Parathyroid adenoma (tissue), 2 donors: Measurements from ENCODE around the gene PRSS22.

ENCODE experiments used
- H2AFZ ChIP-seq: fragments of 300-600 bp; sonication (generic); one replicate; pipeline ENCODE4 v1.7.0; 2017; ENCODE audit warnings: antibody characterized with exemption, mild to moderate bottlenecking
- H3K27ac ChIP-seq: fragments of 300-600 bp; sonication (generic); one replicate; pipeline ENCODE4 v1.7.0; 2017
- H3K27me3 ChIP-seq: fragments of 300-600 bp; sonication (generic); one replicate; pipeline ENCODE4 v1.7.0; 2017; ENCODE audit warnings: low read length; ENCODE audit not compliant: control insufficient read depth, insufficient read depth
- H3K36me3 ChIP-seq: fragments of 300-600 bp; sonication (generic); one replicate; pipeline ENCODE4 v1.7.0; 2017; ENCODE audit warnings: low read length; ENCODE audit not compliant: control insufficient read depth, insufficient read depth
- H3K4me1 ChIP-seq: fragments of 300-600 bp; sonication (generic); one replicate; pipeline ENCODE4 v1.7.0; 2017; ENCODE audit warnings: control low read depth
- H3K4me2 ChIP-seq: fragments of 300-600 bp; sonication (generic); one replicate; pipeline ENCODE4 v1.7.0; 2017; ENCODE audit warnings: low read length
- H3K4me3 ChIP-seq: fragments of 300-600 bp; sonication (generic); one replicate; pipeline ENCODE4 v1.7.0; 2017; ENCODE audit warnings: low read depth, low read length
- H3K79me2 ChIP-seq: fragments of 300-600 bp; sonication (generic); one replicate; pipeline ENCODE4 v1.7.0; 2017; ENCODE audit warnings: control low read depth
- H3K9ac ChIP-seq: fragments of 300-600 bp; sonication (generic); one replicate; pipeline ENCODE4 v1.7.0; 2017; ENCODE audit warnings: mild to moderate bottlenecking
- H3K9me3 ChIP-seq: fragments of 300-600 bp; sonication (generic); one replicate; pipeline ENCODE4 v1.7.0; 2017; ENCODE audit warnings: low read length; ENCODE audit not compliant: control insufficient read depth
- TF ChIP-seq, protein P1 (sequence below): fragments of 300-600 bp; sonication (generic); IDR thresholded peaks from one replicate; pipeline ENCODE4 v1.7.0; 2017; ENCODE audit warnings: antibody characterized with exemption, mild to moderate bottlenecking
- donor health status: primary hyperparathyroidism.

The PRSS22 gene

GRCh38 chr16:2833776-2834175 lies 24.2 kb downstream of the PRSS22 start:
- Histone ChIP-seq H3K4me3 (no peak overlapping the region), H3K4me2 (no peak overlapping the region), H3K27me3 (no peaks in the 10 kb centered on the region), H3K4me1 (peaks cover 20% of the 10 kb centered on the region), H3K9ac (no peak overlapping the region), H2AFZ (no peak overlapping the region), H3K79me2 (peaks cover 2% of the 10 kb centered on the region), H3K27ac (no peak overlapping the region), H3K36me3 (no peaks in the 10 kb centered on the region), H3K9me3 (no peaks in the 10 kb centered on the region)
- TF ChIP-seq, protein P1, sequence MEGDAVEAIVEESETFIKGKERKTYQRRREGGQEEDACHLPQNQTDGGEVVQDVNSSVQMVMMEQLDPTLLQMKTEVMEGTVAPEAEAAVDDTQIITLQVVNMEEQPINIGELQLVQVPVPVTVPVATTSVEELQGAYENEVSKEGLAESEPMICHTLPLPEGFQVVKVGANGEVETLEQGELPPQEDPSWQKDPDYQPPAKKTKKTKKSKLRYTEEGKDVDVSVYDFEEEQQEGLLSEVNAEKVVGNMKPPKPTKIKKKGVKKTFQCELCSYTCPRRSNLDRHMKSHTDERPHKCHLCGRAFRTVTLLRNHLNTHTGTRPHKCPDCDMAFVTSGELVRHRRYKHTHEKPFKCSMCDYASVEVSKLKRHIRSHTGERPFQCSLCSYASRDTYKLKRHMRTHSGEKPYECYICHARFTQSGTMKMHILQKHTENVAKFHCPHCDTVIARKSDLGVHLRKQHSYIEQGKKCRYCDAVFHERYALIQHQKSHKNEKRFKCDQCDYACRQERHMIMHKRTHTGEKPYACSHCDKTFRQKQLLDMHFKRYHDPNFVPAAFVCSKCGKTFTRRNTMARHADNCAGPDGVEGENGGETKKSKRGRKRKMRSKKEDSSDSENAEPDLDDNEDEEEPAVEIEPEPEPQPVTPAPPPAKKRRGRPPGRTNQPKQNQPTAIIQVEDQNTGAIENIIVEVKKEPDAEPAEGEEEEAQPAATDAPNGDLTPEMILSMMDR = no peak

- Histone ChIP-seq H3K27ac (no peak overlapping the region), H3K27me3 (no peaks in the 10 kb centered on the region), H3K9ac (no peak overlapping the region)
Observed at GRCh38 chr16:2831203-2831602, 26.8 kb downstream of the PRSS22 start.

GRCh38 chr16:2830355-2830695 lies 27.6 kb downstream of the PRSS22 start:
- H3K27me3 ChIP-seq = no peaks in the 10 kb centered on the region
- H3K9ac ChIP-seq = peak overlapping the region; percentile 59

More at GRCh38 chr16:2831203-2831602, 26.8 kb downstream of the PRSS22 start:
- Histone ChIP-seq H2AFZ (no peak overlapping the region), H3K4me3 (no peak overlapping the region), H3K4me2 (peak overlapping the region; percentile 62), H3K4me1 (peaks cover 20% of the 10 kb centered on the region), H3K9me3 (no peaks in the 10 kb centered on the region), H3K79me2 (peaks cover 2% of the 10 kb centered on the region), H3K36me3 (no peaks in the 10 kb centered on the region)
- TF ChIP-seq, protein P1 = no peak

DNA sequence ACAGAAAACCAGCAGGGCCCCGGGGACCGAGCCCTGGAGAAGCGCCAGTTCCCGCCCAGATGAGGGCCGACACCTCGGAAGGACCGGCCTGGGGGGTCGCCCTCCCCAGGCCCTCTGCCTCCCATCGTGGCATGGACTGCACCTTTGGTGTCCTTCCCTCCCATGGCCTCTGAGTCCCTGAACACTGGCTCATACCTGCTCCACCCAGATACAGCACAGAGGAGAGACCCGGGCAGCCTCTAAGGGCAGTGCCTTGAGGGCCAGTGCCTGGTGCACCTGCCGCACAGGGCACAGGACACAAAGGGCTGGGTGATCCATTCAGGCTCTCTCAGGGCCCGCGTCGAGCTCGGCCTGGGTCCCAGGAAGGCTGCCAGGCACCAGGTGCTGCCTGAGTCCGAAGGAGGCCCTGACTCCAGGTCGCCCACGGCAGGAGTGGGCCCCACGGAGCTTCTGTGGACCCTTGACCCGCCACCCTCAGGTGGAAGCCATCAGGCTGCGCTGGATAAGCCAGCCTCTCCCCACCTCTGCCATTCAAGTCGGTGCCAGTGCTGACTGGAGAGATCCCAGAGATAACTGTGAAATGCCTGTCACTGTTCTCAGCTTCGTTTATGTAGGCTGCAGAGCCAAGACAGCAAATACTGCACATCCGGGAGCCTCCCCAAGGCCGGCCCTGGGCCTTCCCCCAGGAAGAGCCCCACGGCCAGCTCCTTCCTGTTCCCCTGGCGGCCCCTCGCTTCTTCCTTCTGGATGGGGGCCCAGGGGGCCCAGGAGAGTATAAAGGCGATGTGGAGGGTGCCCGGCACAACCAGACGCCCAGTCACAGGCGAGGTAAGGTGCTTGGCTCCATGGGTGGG lies 28.2 kb downstream of the PRSS22 start, which contains the start of gene ZG16B:
ZG16B (plus strand) TSS at position 803 of the 854 bp plus-strand sequence. CDS start 139 bp downstream, outside the sequence.
- peak within 1 kb of the TSS; percentile 59 for H3K9ac ChIP-seq
- TF ChIP-seq, protein P1 = no peak
- no peaks in the 10 kb centered on the region for H3K36me3 ChIP-seq
- H2AFZ ChIP-seq = peak within 1 kb of the TSS; percentile 98
- H3K4me2 ChIP-seq = peak within 1 kb of the TSS; percentile 62
- H3K27ac ChIP-seq = peak within 1 kb of the TSS; percentile 97
- no peaks in the 10 kb centered on the region for H3K9me3 ChIP-seq
- H3K27me3 ChIP-seq = no peaks in the 10 kb centered on the region
- peaks cover 2% of the 10 kb centered on the region for H3K79me2 ChIP-seq
- H3K4me3 ChIP-seq = peak within 1 kb of the TSS; percentile 43
- H3K4me1 ChIP-seq = peaks cover 20% of the 10 kb centered on the region

More at GRCh38 chr16:2830355-2830695, 27.6 kb downstream of the PRSS22 start:
- Histone ChIP-seq H3K4me3 (peak overlapping the region; percentile 43), H3K4me1 (peaks cover 20% of the 10 kb centered on the region), H3K9me3 (no peaks in the 10 kb centered on the region), H3K27ac (peak overlapping the region; percentile 97), H3K79me2 (peaks cover 2% of the 10 kb centered on the region), H3K4me2 (peak overlapping the region; percentile 62), H2AFZ (peak overlapping the region; percentile 98), H3K36me3 (no peaks in the 10 kb centered on the region)
- TF ChIP-seq, protein P1 = no peak
